GM18858 (cell line): ENCODE measurements around the gene PDZRN3.
"Not testable (repeated sequence)": the region's sequence is repeated elsewhere in the genome, so short reads cannot be mapped to it uniquely, and the experiment has no call there.

ENCODE experiments used
- ATAC-seq: cut with Tn5 transposase; IDR thresholded peaks from one replicate; pipeline ENCODE4 v1.9.1; 2021; ENCODE audit not compliant: unreplicated experiment

PDZRN3 gene

DNA sequence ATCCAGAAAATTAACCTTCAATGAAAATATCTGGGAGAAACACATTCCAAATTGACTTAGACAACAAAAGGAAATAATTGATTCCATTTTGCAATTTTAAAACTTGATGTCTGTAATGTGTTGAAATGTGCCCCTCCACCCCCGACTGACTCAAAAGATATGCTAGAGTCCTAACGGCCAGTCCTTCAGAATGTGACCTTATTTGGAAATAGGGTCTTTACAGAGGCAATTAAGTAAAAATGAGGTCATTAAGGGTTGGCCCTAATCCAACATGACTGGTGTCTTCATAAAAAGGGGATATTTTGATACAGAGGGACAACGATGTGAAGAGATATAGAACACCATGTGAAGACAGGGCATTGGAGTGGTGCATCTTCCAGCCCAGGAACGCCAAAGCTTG lies 153.9 kb downstream of the PDZRN3 start:
- ATAC-seq = no peak

GRCh38 chr3:73469331-73469730 lies 155.4 kb downstream of the PDZRN3 start:
- no peak for ATAC-seq

- no peak for ATAC-seq
Measured at GRCh38 chr3:73467211-73467610, 157.5 kb downstream of the PDZRN3 start.

DNA sequence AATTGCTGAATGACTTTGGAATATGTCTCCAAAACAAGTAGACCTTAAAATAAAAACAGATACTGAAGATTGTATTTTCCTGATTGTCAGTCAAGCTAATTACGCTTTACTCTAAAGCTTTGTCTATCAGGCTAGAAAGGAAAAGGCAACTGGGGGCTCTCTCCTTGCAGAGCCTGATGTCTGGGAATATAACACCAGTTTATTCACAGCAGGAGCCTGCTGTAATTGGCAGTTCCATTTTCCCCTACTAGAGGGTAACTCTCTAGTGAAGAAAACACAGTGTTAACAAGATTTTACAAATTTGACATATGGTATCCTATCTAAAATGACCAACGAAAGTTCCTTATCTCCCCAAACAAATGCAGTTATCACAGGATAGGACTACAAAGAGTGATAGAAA lies 158.8 kb downstream of the PDZRN3 start:
- no peak for ATAC-seq

- ATAC-seq = not testable (repeated sequence)
Measured at GRCh38 chr3:73464126-73464525, 160.6 kb downstream of the PDZRN3 start.

DNA sequence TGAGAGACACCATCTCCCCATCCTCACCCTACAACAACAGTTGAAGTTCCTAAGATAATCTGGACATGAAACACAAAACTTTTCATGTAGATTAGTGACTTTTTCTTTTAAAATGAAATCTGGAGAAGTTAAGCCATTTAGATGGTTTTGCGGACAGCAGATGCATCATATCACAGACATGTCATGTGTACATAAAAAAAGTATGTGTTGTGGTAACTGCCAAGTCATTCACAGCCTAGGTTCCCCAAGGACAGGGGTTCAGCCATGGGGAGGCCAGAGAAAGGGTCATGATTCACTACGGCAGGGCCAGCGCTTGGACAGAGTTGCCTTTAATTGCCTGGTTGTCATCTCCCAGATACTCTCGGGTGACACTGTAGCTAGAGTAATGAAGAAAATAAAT lies 163.2 kb downstream of the PDZRN3 start:
- no peak for ATAC-seq

DNA sequence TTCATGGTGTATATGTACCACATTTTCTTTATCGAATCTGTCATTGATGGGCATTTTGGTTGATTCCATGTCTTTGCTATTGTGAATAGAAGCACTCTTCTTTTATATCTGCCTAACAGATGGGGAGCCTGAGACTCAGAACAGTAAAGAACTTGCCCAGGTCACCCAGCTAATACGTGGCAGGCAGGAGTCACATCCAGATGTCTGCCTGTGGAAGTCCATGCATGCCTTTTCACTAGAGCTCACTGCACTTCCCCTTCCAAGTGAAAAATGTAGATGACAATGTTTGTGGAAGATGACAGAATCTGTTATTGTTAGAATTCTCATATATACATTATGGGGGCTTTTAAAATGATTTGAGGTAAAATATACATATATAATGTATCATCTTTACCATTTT lies 165.0 kb downstream of the PDZRN3 start:
- ATAC-seq = no peak

DNA sequence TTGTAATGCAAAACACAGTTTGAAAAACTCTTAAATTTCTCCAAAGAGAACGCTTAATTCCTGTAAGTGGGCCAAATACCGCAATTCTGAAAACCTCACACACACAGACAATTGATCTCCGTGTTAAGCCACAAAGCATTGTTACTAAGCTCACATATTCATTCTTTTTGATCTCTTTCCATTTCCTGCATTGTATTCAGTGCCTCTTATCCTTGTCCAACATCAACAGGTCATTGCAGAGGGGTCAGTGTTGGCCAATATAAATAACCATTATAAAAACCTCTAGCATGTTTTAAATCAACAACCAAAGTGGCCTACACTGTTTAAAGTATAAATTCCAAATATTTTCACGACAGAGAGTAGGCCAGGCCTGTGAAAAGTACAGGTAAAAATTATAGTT lies 171.1 kb downstream of the PDZRN3 start:
- ATAC-seq = no peak

- ATAC-seq = no peak
Measured at GRCh38 chr3:73452729-73453128, 172.0 kb downstream of the PDZRN3 start.

DNA sequence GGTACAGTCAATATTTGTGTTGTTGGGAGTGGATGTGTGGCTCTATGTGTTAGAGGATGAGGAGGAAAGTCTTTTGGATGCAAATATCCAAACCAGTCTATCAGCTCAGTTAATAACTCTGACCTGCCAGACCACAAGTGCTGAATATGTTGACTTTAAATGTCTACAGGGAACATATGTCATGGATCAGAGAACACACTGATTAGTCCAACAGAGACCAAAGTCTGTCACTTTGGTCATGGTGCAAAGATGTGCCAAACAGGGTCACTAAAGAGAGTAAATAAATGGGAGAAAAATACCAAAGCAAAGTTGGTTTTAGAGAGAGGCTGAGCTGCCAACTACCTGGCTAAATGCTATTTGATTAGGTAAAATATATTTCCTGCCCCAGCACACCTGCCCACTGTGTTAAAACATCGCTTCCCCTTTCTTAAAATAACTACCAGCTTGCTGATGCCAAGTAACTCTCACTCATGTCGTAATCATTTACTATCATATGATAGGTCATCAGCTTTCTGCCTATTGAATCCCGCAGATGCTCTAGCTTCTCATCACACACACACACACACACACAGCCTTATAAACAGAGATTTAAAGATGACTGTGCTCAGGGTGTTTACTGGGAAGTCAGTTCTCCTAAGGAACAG lies 173.3 kb downstream of the PDZRN3 start:
- peak; percentile 30 for ATAC-seq

DNA sequence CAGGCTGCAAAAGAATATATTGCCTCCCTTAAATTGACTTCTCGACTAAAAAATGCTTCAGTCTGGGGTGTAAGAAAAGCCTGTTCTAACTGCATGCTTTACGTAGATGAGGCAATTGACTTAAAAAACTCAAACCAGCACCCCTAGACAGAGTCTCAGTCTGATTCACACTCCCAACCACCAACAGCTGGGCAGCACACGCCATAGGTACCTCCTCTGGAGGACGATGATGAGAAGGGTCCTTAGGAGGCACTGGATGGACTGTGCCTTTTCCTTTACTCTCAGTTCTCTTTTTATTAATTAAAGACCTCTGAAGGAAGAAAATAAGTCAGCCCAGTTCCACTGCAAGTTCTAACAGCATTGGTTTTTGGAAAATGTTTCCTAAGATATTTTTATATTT lies 175.0 kb downstream of the PDZRN3 start:
- peak; percentile 34 for ATAC-seq

GRCh38 chr3:73448761-73449301 lies 175.9 kb downstream of the PDZRN3 start:
- ATAC-seq = peak; percentile 89

GRCh38 chr3:73448041-73448440 lies 176.7 kb downstream of the PDZRN3 start:
- ATAC-seq = no peak

DNA sequence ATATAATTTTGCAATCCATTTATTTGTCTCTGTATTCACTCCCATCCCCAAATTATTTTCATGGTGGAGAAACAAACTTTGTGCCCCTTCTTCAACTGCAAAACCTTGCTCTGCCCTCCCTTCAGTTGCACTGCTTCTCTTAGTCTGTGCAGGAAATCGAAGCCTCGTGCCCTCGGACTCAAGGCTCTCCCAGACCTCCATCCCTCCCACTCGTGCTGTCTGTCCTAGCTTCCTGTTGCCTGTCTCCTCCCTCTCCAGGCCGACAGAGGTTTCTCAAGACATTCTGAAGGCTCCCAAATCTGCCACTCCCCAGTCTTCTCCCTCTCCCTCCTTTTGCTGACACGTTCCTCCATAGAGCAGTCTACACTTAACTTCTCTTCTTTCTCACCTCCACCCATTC lies 177.6 kb downstream of the PDZRN3 start:
- ATAC-seq = no peak

DNA sequence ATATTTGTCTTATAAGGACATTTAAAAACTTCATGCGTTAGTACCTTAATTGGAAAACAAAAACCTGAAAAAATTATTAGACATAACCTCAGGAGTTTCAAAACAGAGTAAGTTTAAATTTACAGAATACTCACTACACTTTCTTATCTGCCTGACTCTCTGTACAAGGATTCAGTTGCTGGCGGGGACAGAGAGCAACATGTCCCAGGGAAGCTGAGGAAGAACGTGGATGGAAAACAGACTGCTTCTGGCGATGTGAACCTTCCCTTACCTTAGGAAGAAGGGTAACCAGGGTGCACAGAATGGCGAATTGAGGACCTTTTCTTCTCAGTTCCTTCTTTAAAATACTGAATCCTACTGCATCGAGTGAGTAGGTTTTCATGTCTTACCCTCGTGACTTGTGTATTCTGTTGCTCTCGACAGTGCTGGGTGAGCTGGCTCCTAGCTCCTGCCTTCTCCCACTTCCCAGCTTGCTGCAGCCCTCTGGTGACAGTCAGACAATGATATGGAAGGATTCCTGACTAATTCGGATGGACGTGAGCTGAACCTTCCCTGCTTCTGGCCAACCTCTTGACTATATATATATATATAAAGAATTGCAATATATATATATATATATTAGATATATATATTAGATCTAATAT lies 178.2 kb downstream of the PDZRN3 start:
- no peak for ATAC-seq

DNA sequence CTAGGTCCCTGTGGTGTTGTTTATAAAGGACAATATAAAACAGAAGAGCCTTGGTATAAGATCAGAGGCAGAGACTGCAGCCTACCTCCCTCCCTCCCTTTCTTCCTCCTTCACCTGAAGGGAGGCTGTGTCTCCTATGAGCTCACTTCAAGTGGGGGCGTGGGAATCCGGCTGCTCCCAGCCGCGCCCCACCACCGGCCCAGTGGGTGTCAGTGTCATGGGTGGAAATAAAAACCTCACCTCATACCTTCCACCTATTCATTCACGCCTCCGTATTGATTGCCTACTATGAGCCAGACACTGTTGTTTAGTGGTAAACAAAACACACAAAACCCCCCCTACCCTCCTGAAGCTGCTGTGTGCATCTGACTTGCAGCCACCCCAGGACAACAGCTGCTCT lies 181.9 kb downstream of the PDZRN3 start:
- ATAC-seq = no peak

DNA sequence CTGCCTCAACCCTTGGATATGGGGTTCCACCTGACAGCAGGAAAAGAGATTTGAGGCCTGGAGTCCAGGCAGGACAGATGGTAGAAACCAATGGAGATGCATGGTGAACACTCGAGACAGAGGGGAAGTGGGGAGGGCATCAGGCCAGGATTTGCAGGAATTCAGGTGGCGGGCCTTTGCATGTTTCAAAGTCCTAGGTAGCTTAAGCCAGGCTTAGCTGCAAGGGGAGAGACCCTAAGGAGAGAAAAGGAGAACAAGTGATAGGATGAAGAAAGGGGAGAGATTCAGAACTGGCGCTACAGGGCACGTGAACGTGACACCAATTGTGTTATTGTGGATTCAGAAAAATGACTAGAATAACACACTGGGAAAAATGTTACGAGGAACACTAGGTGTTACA lies 182.6 kb downstream of the PDZRN3 start:
- no peak for ATAC-seq

DNA sequence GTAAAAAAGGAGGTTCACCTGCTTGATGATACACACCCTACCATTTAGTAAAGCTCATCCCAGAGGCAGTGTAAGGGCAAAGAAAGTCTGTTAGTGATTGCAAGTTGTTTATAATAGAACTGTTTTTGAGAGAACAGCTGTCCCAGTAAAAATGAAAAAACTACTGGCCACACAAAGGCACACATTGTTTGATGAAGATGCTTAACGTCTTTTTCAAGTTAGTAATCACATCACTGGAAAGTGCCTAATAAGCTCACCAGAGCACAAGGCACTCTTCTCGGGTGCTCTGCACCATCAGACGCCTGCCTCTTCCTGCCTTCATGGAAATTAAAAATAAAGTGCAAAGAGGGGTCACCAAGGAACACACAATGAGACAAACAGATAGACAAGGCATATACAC lies 186.9 kb downstream of the PDZRN3 start:
- no peak for ATAC-seq

- ATAC-seq = no peak
Measured at GRCh38 chr3:73435055-73435454, 189.7 kb downstream of the PDZRN3 start.

DNA sequence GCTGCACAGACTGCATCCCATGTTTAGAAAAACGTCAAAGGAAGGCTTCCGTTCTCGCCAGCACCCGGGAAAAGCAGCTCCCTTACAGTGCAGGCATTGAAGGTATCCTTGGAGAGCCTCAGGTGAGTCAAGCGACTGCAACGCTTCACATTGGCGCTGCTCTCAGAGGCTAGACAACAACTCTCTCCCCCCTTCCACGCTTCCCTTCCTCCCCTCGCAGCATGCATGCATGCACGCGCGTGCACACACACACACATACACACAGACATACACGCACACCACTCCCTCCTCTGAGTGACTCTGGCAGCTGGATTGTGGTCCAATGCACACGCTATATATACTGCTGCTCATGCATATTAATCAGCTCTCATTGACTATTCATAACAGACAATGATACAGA lies 191.1 kb downstream of the PDZRN3 start:
- ATAC-seq = no peak

GRCh38 chr3:73433079-73433478 lies 191.7 kb downstream of the PDZRN3 start:
- no peak for ATAC-seq

DNA sequence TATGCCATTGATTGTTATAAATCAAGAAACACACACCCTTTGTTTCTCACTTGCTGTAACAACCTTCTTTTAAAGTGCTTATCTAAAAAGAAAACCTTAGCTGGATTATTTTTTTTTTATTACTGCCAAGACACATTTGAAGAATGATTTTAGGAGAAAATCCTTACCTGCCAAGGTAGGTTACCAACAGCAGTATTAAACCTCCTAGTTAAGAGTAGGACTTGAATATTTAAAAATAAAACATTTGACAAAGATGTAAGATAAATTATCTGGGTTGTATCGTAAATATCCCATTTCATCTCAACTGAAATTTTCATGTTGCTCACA lies 192.1 kb downstream of the PDZRN3 start:
- no peak for ATAC-seq
